DMS153 (cell line): ENCODE results near the gene MRPL14.

Experiments
- DNase-seq: peaks from one replicate; lab custom pipeline; 2025; lab: John Stamatoyannopoulos, UW

The MRPL14 gene

GRCh38 chr6:44078827-44079671 lies 48.2 kb downstream of the MRPL14 start:
- DNase-seq, result no peak

DNA sequence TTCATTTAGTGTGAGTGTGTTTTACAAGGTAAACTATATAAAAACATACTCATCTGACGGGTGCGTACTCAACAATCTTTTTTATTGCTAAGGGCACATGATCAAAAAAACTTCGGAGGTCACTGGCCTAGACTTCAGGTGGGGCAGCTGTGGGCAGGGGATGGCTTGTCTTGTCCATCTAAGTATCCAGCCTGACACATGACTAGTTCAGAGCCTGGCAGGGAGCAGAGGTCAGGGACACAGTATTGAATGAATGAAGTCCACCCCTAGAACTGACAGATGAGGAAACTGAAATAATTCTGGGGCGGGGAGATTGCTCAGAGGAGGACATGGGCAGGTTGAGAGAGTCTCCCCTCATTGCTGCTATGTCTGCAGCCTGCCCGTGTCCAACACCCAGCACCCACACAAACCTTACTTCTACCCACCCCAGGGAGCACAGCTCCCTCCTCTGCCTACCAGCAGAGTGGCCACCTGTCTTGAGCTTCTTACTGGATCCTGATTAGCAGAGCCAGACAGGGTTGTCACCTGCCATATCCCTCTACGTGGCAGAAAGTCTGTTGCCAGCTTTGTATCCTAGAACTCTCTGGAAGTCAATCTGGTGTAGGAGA lies 48.9 kb downstream of the MRPL14 start:
- DNase-seq, result no peak

GRCh38 chr6:44077214-44077946 lies 49.9 kb downstream of the MRPL14 start:
- DNase-seq, result no peak

- no peak for DNase-seq
Measured at GRCh38 chr6:44076356-44077213, 50.7 kb downstream of the MRPL14 start.

- DNase-seq, result no peak
Measured at GRCh38 chr6:44075647-44076355, 51.5 kb downstream of the MRPL14 start.

- no peak for DNase-seq
Measured at GRCh38 chr6:44074813-44075646, 52.2 kb downstream of the MRPL14 start.

DNA sequence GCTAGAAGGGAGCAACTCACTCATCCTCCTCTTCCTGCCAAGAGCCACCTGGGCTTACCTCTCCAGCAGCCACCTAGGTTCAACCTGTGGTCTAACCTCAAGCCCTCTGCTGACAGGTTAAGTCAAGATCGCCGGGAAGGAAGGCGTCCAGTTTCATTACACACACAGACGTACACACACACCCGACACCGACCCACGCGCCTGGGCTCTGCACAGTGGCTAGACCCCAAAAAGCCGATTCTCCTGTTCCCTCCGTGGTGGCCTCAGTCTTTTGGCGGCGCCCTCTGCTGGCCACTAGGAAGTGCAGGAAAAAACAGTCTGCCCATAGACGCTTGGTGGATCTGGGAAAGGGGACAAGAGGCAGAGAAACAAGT lies 52.8 kb downstream of the MRPL14 start:
- DNase-seq, result no peak

GRCh38 chr6:44073612-44074438 lies 53.4 kb downstream of the MRPL14 start:
- no peak for DNase-seq

- no peak for DNase-seq
Measured at GRCh38 chr6:44072959-44073611, 54.2 kb downstream of the MRPL14 start.

DNA sequence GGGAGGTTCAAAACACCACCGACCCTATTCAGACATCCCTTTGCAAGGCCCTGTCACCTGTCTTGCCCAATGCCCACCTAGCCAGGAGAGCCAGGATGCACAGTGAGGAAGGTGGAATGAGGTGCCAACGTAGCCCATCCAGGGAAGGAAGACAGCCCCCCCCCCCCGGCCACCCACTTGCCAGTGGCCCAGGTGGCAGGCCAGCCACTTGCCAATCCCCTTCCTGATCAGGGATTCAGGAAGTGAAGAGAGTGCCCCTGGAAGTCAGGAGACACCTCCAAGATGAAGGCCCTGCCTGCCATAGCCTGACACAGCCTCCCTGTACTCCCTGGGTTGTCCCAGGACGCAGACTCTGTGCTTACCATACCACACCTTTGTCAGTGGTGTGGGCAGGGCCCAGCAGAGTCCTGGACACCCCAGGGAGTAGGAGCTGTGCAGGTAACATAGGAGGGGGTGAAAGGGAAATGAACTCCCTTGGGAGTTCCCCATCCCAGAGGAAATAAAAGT lies 54.7 kb downstream of the MRPL14 start:
- DNase-seq, result no peak

- DNase-seq, result no peak
Measured at GRCh38 chr6:44071670-44072451, 55.4 kb downstream of the MRPL14 start.

DNA sequence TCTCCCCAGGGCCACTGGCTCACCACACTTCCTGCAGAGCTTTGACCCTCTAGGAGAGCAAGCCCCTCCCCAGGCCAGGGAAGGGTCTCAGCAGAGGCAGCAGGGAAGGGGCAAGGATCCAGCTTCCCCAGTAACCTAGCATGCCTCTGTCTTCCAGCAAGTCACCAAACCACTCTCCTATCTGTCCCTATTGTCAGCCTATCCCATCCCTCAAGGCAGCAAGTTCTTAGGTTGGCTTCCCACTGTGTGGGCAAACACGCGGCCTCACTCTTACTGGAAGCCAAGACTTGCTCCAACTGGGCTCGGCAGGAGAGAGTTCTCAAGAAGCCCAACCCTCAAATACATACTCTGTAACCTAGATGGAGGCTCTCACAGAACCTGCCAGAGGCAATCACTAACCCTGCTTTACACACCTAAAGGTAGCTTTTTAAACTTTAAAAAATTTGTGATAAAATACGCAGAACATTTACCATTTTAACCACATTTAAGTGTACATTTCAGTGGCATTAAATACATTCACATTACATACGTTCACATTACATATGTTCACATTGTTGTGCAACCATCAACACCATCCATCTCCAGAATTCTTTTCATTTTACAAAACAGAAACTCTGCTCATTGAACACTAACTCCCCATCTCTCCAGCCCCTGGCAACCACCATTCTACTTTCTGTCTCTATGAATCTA lies 58.5 kb downstream of the MRPL14 start:
- DNase-seq, result no peak

DNA sequence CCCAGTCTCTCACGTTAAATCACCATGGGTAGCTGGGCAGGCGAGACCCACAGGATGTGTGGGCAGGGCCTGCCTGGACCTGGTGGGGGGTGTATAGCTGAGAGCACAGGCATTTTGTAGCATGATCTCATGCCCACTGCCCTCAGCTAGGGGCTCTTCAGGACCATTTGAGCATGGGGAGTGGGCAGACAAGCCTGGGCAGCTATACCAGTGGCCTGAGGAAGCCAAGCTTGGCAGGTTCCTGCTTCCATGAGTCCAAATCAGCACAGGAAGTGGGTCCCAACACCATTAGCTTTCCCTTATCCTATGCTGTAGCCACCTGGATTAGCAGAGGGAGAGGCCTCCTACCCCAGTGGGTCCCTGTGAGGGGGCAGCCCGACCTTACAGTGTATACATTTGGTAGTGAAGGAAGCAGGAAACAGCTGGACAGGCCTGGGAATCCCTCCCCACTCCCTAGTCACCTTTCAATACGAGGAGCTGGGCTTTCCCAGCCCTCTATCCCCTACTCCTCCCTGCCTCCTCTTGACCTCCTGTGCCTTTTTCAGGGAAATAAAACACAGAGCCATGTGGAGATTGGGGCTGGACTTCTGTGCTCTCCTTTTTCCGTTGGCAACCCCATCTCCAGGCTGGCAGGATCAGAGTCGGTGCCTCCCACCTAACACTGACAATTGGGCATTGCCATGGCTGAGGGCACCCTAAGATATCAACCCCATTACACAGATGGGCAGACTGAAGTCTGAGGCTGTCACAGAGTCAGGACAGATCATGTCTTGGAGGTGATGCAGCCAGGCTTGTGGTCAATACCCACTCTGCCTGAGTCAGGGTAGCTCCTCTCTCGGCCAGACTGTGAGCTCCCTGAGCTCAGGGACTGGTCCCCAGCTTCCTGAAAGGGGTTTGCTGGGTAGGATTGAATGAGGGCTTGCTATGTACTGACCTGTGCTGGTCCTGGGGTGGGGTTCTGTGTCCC lies 59.8 kb downstream of the MRPL14 start:
- no peak for DNase-seq

- DNase-seq, result no peak
Measured at GRCh38 chr6:44066394-44067172, 60.7 kb downstream of the MRPL14 start.

DNA sequence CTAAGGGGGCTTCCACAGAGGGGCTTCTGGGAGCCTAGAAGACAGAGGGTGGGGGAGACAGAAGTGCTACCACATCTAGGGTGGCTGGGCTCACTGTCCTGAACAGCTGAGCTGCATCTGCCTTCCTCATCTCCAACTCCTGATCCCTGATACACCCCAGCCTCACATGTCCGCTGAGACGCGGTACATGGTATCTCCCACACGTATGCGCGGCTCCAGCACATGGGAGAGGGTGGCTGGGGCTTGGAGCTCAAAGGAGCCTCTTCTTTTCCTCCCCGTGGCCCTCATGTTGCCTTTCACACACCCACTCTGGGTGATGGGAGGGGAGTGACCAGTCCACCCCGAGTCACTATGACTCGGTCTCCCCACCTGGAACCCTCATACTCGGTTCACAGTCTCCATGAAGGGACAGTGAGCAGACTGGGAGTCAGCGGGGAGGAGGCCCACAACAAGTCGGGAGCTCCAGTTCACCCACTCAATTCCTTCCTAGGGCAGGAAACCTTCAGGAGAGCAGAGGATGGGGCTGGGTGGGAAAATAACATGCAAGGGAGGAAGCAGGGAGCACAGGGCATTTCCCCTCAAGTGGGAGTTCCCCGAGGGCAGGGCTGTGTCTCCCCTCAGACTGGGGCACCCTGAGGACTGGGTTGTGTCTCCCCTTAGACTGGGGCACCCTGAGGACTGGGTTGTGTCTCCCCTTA lies 61.7 kb downstream of the MRPL14 start:
- DNase-seq, result no peak
